Loucy (cell line): ENCODE results near the gene CYP3A5.
"Not testable (repeated sequence)": the region's sequence is repeated elsewhere in the genome, so short reads cannot be mapped to it uniquely, and the experiment has no call there.

Experiments used
- H2AFZ ChIP-seq: fragments of 200-600 bp; sonication (generic); 2 replicates; pipeline ENCODE4 v1.6.0; 2016; ENCODE audit warnings: antibody characterized with exemption, mild to moderate bottlenecking, low read length, moderate library complexity
- H3F3A ChIP-seq: fragments of 200-600 bp; 2 replicates; pipeline ENCODE4 v1.6.0; 2016; ENCODE audit warnings: antibody characterized with exemption, low read depth, mild to moderate bottlenecking
- H3K27me3 ChIP-seq: fragments of 200-600 bp; sonication (generic); 2 replicates; pipeline ENCODE4 v1.6.1; 2014; ENCODE audit warnings: low read length, mild to moderate bottlenecking; ENCODE audit not compliant: insufficient read depth, poor library complexity, severe bottlenecking
- H3K36me3 ChIP-seq: fragments of 200-600 bp; sonication (generic); 2 replicates; pipeline ENCODE4 v1.6.1; 2016; ENCODE audit warnings: low read length; ENCODE audit not compliant: insufficient read depth
- H3K4me1 ChIP-seq: fragments of 200-600 bp; sonication (generic); 2 replicates; pipeline ENCODE4 v1.5.1; 2014; ENCODE audit warnings: low read length, mild to moderate bottlenecking; ENCODE audit not compliant: insufficient read depth, poor library complexity, severe bottlenecking
- H3K4me2 ChIP-seq: fragments of 200-600 bp; sonication (generic); 2 replicates; pipeline ENCODE4 v1.6.0; 2014; ENCODE audit warnings: antibody characterized with exemption, low read length, low read depth, mild to moderate bottlenecking; ENCODE audit not compliant: poor library complexity, severe bottlenecking
- H3K4me3 ChIP-seq: fragments of 200-600 bp; sonication (generic); 2 replicates; pipeline ENCODE4 v1.5.1; 2014; ENCODE audit warnings: low read length, mild to moderate bottlenecking, mixed read lengths; ENCODE audit not compliant: poor library complexity, severe bottlenecking
- H3K79me2 ChIP-seq: fragments of 200-600 bp; sonication (generic); 2 replicates; pipeline ENCODE4 v1.6.1; 2014; ENCODE audit warnings: low read length; ENCODE audit not compliant: insufficient read depth
- H3K9ac ChIP-seq: fragments of 200-600 bp; sonication (generic); 2 replicates; pipeline ENCODE4 v1.6.0; 2014; ENCODE audit warnings: mild to moderate bottlenecking, low read depth, low read length, moderate library complexity; ENCODE audit not compliant: poor library complexity, severe bottlenecking
- H3K9me2 ChIP-seq: fragments of 200-600 bp; sonication (generic); replicated peaks from 2 replicates; pipeline ENCODE4 v1.6.1; 2016; ENCODE audit warnings: low read depth, low read length, mixed read lengths
- H3K9me3 ChIP-seq: fragments of 200-600 bp; sonication (generic); 2 replicates; pipeline ENCODE4 v1.6.1; 2014; ENCODE audit warnings: mild to moderate bottlenecking, antibody characterized with exemption, low read length, low read depth; ENCODE audit not compliant: insufficient read depth
- H4K20me1 ChIP-seq: fragments of 200-600 bp; sonication (generic); 2 replicates; pipeline ENCODE4 v1.6.0; 2014; ENCODE audit warnings: antibody characterized with exemption, low read length, mild to moderate bottlenecking; ENCODE audit not compliant: insufficient read depth, poor library complexity, severe bottlenecking
- CTCF ChIP-seq: fragments of 200-600 bp; sonication (generic); conservative IDR thresholded peaks from 2 replicates; pipeline ENCODE4 v1.5.1; 2014; ENCODE audit warnings: mild to moderate bottlenecking, antibody characterized with exemption, low read length
- EZH2phosphoT487 ChIP-seq: fragments of 200-600 bp; IDR thresholded peaks from 2 replicates; pipeline ENCODE4 v1.6.1; 2018; ENCODE audit warnings: antibody characterized with exemption, mild to moderate bottlenecking, moderate library complexity, borderline replicate concordance

CYP3A5 gene

GRCh38 chr7:99638731-99639130 is 41.1 kb downstream of the CYP3A5 start:
- Histone ChIP-seq H3K4me3 (no peak overlapping the region), H4K20me1 (no peaks in the 10 kb centered on the region), H3K27me3 (no peaks in the 10 kb centered on the region), H3K9me2 (no peaks in the 10 kb centered on the region), H3K9me3 (no peaks in the 10 kb centered on the region), H3K9ac (no peak overlapping the region), H3K4me2 (no peak overlapping the region), H3K36me3 (peaks cover 9% of the 10 kb centered on the region; the same call in 1 of the 2 replicates), H3K4me1 (no peaks in the 10 kb centered on the region), H2AFZ (no peak overlapping the region), H3F3A (no peaks in the 10 kb centered on the region), H3K79me2 (no peaks in the 10 kb centered on the region)
- TF ChIP-seq CTCF (no peak), EZH2phosphoT487 (no peak)

GRCh38 chr7:99637414-99637813 is 42.4 kb downstream of the CYP3A5 start:
- H3F3A ChIP-seq, H3K4me2 ChIP-seq, H3K4me3 ChIP-seq, H3K9ac ChIP-seq, H3K4me1 ChIP-seq, H3K9me2 ChIP-seq, H3K27me3 ChIP-seq, H4K20me1 ChIP-seq, H3K9me3 ChIP-seq, H3K79me2 ChIP-seq, H2AFZ ChIP-seq: not testable (repeated sequence)
- H3K36me3 ChIP-seq = peaks cover 22% of the 10 kb centered on the region; the same call in 1 of the 2 replicates

DNA sequence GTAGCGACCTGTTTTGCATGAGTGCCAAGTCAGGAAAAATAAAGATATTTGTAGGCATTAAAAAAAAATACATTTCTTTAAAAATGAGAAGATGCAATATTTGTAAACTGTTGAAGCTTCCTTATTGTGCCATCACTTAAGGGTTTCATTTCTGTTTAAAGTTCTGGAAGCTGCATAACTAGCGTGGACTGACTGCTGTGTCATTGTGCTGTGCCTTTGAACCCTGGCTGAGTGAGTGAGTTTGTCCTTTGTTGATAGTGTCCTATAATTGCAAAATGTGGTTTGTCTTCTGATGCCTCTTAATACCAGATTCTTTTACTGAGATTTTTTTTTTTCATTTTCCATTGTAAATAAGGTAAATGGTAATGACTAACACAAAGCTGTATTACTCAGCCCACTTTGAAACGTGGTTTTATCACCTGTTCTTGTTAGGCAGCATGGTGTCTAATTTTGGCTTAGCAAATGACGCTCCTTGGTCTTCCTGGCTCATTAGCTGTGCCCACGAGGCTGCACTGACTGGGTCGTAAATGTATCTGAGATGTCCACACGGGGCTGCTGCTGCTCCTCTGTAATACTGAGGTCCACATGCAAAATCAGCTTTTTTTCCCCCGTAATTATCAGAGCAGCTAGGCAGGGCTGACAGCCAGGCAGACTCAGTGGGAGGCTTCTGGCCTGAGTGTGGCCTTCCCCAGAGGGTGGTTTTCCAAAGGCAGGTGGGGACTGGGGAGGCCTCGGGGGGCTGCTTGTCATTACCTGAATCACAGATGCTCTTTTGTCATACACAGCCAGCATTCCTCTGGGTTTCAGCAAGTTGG is 48.3 kb downstream of the CYP3A5 start:
- no peak overlapping the region for H3K4me3 ChIP-seq
- H3K36me3 ChIP-seq = peaks cover 76% of the 10 kb centered on the region; the same call in 1 of the 2 replicates
- peaks cover 3% of the 10 kb centered on the region for H3K4me1 ChIP-seq
- no peak overlapping the region for H3K4me2 ChIP-seq
- H2AFZ ChIP-seq = no peak overlapping the region
- no peaks in the 10 kb centered on the region for H3F3A ChIP-seq
- H3K27me3 ChIP-seq = no peaks in the 10 kb centered on the region
- H3K9ac ChIP-seq = no peak overlapping the region
- H3K9me2 ChIP-seq = no peaks in the 10 kb centered on the region
- TF ChIP-seq EZH2phosphoT487 = no peak
- TF ChIP-seq CTCF = peak; percentile 45
- H4K20me1 ChIP-seq = no peaks in the 10 kb centered on the region
- H3K9me3 ChIP-seq = no peaks in the 10 kb centered on the region
- H3K79me2 ChIP-seq = peaks cover 24% of the 10 kb centered on the region

- no peak overlapping the region for H2AFZ ChIP-seq
- TF ChIP-seq EZH2phosphoT487 = no peak
- TF ChIP-seq CTCF = no peak
- H3K79me2 ChIP-seq = peaks cover 42% of the 10 kb centered on the region
- H3K36me3 ChIP-seq = peaks cover 84% of the 10 kb centered on the region; the same call in 1 of the 2 replicates
- no peak overlapping the region for H3K9ac ChIP-seq
- no peak overlapping the region for H3K4me3 ChIP-seq
- H3K4me1 ChIP-seq = peaks cover 22% of the 10 kb centered on the region
- H4K20me1 ChIP-seq = no peaks in the 10 kb centered on the region
- H3K4me2 ChIP-seq = no peak overlapping the region
- H3K27me3 ChIP-seq = no peaks in the 10 kb centered on the region
- no peaks in the 10 kb centered on the region for H3K9me3 ChIP-seq
- H3F3A ChIP-seq = no peaks in the 10 kb centered on the region
- H3K9me2 ChIP-seq = no peaks in the 10 kb centered on the region
Observed at GRCh38 chr7:99629643-99630042, 50.2 kb downstream of the CYP3A5 start.
